ACHN (cell line): ENCODE results near the gene MXRA5.
A peak's percentile ranks its signal among the peaks of the same experiment; 100 is the strongest.
"Not testable (repeated sequence)": the region's sequence is repeated elsewhere in the genome, so short reads cannot be mapped to it uniquely, and the experiment has no call there.

Experiments
- DNase-seq: peaks from one replicate; pipeline ENCODE4 v3.0.0-alpha.2; 2015
- in situ Hi-C: cut with HindIII; loops from 2 replicates; pipeline ENCODE4 v1.10.0; 2017; ENCODE audit warnings: low sequenced_read_pairs, low pct_ligation_motif_present, low pct_unique_long_range_greater_than_20kb

MXRA5 gene, protein sequence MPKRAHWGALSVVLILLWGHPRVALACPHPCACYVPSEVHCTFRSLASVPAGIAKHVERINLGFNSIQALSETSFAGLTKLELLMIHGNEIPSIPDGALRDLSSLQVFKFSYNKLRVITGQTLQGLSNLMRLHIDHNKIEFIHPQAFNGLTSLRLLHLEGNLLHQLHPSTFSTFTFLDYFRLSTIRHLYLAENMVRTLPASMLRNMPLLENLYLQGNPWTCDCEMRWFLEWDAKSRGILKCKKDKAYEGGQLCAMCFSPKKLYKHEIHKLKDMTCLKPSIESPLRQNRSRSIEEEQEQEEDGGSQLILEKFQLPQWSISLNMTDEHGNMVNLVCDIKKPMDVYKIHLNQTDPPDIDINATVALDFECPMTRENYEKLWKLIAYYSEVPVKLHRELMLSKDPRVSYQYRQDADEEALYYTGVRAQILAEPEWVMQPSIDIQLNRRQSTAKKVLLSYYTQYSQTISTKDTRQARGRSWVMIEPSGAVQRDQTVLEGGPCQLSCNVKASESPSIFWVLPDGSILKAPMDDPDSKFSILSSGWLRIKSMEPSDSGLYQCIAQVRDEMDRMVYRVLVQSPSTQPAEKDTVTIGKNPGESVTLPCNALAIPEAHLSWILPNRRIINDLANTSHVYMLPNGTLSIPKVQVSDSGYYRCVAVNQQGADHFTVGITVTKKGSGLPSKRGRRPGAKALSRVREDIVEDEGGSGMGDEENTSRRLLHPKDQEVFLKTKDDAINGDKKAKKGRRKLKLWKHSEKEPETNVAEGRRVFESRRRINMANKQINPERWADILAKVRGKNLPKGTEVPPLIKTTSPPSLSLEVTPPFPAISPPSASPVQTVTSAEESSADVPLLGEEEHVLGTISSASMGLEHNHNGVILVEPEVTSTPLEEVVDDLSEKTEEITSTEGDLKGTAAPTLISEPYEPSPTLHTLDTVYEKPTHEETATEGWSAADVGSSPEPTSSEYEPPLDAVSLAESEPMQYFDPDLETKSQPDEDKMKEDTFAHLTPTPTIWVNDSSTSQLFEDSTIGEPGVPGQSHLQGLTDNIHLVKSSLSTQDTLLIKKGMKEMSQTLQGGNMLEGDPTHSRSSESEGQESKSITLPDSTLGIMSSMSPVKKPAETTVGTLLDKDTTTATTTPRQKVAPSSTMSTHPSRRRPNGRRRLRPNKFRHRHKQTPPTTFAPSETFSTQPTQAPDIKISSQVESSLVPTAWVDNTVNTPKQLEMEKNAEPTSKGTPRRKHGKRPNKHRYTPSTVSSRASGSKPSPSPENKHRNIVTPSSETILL (N-terminal part only)

DNA sequence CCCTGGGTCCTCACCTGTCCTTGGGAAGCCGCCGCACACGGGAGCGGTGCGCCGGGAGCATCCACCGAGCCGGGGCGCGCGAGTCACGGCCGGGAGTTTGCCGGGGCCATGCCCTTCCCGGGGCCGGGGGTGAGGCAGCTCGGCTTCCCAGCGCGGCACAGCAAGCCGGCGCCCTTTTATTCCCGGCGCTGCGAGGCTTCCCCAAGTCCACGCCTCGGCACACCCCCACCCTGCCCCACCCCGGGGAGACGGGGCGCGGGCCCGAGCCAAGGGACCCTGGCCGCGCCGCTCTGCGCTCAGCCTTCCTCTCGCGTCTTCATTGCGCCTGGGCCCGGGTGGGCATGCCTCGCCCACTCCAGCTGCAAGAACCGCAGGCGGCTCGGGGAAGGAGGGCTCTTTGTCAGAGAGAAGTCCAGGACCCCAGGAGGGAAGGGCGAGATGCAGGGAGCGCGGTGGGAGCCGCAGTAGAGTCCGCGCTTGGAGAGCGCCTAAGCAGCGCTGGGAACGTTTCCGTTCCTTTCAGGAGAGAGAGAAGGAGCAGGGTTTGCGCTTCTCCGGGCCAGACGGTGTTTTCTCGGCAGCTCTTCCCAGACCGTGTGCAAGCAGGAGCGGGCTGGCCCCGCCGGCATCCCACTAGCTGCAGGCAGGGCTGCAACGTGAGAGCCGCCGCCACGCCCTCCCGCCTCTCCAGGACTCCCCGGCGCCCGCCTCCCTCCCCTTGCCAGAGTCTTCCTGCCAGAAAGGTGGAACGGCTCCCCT is at the start of gene MXRA5:
TSS of gene MXRA5 (minus strand) at position 152 of the 759 bp plus-strand sequence. CDS start 2,819 bp downstream, outside the sequence.
- no peak for DNase-seq

DNA sequence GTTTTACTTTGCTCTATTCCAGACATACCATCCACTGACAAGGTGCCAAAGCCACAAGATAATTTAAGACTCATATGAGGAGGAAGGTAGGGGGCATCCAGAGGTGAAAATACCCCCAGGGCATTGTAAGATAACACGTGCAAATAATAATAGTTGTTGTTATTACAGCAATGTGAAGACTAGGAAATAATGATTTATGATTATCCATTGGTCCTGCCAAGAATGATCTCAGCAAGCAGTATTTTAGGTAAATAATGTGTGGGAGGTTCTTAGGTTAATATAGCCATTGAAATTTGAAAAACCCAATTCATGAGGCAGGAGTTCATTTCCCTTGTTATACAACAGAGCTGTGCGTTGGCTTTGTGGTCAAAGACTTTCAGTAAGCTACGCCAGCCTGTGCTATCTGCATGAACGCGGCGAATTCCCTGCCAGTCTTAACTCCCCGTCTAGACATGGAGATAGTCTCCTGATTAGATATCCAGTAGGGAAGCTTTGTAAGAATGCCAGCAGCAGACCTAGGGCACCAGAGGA is 47.2 kb upstream of the MXRA5 start:
- DNase-seq, result no peak
- in situ Hi-C loops, result no loop called here

More for the DNA sequence above, at the start of gene MXRA5:
- in situ Hi-C loops, result no loop called here

DNA sequence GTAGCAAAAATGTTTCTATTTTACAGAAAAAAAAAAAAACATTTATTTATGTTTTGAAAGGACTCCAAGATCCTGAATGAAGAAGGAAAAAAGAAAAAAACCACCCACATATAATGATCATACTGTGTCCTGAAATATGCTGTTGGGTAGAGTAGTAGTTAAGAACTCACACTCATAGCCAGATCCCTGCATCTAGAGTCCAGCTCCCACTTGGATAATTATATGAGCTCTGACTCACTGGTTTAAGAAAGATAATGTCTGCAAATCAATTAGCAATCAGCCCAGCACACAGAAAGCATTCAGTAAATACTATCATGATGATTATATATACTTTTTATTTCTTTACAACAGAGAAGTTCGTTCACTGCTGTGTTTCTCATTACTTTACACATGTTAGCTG is 46.7 kb upstream of the MXRA5 start:
- in situ Hi-C loops, result no loop called here
- DNase-seq, result no peak

DNA sequence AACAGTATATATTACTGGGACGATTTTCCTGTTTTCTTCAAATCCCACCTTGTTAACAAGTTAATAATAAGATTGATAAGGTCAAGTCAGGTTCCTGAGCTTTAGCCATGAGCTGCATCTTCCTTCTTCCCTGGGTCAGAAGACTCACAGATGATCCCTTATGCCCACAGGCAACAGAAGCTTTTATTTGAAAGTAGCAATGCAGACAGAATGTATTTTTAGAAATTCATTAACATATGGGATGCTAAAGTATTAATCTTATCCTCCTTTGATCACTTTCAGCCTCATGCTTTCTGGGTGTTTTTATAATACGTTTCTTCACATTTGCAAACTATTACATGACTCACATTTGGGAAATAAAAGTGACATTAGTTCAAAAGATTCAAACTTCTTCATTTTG is 42.0 kb upstream of the MXRA5 start:
- in situ Hi-C loops, result no loop called here
- DNase-seq, result no peak

DNA sequence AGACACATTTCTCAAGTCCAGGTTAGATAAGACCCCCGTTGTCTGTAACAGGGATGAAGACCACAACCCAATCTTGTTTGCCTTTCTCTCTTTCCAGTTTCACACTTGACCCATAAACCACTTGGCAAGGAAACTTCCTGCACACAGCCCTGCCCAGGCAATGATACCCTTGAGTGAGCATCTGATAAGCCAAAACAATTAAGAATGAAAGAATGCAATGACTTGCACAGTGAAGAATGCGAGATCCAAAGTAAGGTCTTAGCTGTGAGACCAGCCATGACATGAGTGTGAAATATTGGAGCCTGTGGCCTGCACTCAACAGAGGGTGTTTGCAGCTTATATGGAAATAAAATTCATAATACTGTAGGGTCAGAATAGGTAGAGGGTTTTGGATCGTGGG is 37.9 kb upstream of the MXRA5 start:
- in situ Hi-C loops, result no loop called here
- peak; percentile 80 for DNase-seq

DNA sequence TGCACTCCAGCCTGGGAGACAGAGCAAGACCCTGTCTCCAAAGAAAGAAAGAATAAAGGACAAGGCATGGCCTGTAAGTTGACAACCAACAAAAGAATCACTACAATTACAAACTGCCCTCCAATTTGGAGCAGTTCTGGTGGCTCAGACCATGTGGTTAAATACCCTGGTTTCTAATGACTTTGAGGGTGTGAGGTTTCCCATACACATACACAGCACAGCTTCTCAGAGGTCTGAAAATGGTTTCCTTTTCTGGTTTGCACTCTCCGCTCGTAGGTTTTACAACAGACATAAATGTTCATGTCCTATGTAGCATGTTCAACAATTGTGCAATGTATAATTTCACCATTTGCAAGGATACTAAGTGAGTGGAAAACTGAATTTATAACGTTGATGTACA is 34.2 kb upstream of the MXRA5 start:
- in situ Hi-C loops, result no loop called here
- DNase-seq, result no peak

DNA sequence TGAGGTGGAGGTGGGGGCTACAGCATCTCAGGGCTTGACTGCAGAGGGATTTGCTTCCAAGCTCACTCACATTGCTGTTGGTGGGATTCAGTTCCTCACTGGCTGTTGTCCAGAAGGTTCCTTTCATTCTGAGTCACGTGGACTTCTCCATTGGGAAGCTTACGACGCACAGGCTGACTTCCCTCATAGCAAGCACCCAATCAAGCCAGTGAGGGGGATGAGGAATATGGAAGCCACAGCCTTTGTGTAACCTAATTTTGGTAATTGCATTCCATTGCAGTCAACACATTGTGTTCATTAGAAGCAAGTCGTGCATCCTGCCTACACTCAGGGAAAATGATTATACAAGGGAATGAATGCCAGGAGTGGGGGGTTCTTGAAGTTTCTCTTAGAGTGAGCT is 32.7 kb upstream of the MXRA5 start:
- in situ Hi-C loops, result no loop called here
- DNase-seq, result no peak

DNA sequence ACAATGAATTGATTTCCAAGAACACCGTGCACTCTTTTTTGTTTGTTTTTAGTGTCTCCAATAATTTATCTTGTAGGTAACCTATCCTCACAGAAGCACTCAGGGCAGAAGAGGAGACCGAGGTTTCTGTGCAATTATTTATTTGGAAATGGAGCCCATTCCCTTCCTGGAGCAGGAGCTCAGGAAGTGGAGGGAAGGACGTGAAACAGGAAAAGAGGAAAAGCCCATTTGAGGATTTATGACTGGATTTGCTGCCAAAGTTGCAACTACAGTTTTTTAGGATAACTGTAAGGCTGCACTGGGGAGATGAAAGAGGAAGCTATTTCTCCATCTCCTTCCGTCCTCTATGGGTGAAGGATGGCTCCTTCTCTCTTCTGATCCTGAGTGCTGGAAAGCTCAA is 31.7 kb upstream of the MXRA5 start:
- in situ Hi-C loops, result no loop called here
- DNase-seq, result no peak

DNA sequence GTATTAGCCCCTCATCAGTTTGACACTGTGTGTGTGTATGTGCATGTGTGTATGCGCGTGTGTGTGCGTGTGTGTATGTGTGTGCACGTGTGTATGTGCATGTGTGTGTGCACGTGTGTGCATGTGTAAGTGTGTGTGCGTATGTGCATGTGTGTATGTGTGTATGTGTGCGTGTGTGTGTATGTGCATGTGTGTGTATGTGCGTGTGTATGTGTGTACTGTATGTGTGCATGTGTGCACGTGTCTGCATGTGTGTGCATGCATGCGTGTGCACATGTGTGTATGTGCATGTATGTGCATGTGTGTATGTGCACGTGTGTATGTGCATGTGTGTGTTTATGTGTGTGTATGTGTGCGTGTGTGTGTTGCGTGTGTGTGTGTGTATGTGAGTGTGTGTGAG is 31.1 kb upstream of the MXRA5 start:
- in situ Hi-C loops, result no loop called here
- DNase-seq, result no peak

DNA sequence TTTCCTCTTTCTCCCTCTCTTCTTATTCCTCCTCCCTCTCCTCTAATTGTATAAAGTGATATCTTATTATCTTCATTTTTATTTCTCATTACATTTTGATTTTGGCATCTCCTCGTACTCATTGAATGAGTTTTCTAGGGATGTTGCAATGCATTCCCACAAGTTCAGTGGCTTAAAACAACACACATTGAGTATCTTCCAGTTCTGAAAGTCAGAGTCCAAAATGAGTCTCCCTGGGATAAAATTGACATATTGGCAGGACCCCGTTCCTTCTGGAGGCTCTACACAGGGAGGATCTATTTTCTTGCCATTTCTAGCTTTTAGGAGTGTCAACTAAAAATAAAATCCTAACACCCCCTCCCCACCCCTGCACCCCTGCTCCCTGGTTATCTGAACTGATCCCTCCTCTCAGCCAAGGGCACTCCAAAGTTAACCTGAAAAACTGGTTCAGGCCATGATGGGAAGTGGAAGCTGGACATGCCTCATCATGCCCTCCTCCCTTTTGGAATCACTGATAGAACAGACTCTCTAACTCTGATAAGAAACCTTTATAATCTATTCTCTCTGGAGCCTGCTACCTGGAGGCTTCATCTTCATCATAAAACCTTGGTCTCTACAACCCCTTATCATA is 29.5 kb upstream of the MXRA5 start:
- in situ Hi-C loops, DNase-seq: not testable (repeated sequence)

DNA sequence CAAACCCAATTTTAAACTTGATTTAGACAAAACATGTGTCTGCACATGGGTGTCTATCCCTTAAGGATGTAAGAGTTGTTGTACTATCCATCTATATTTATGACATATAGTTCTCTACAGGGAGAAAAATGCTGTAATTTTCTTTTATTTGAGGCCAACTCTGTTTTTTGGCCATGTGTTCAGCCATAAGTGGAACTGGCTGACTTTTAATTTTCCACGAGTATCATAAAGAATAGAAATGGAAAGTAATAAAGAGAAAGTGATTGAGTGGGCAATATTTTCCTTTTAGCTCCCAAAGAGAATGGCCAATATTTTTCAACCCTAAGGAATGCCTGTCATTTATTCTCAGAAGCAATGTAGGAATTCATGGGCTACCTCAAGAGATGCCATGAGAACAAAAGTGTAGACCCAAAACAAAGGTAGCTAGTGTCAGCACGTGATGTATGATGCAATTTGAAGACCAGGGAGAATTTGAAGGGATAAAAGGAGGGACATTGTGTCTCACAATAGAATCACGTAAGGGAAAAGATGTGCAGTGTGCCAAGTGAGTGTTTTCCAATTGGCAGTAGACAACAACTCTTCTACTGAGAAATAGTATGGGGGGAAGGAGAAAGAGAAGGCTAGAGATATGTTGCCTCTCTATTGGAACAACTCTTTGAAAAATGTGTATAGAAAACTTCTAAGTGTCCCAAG is 27.8 kb upstream of the MXRA5 start:
- DNase-seq, result no peak
- in situ Hi-C loops, result no loop called here

DNA sequence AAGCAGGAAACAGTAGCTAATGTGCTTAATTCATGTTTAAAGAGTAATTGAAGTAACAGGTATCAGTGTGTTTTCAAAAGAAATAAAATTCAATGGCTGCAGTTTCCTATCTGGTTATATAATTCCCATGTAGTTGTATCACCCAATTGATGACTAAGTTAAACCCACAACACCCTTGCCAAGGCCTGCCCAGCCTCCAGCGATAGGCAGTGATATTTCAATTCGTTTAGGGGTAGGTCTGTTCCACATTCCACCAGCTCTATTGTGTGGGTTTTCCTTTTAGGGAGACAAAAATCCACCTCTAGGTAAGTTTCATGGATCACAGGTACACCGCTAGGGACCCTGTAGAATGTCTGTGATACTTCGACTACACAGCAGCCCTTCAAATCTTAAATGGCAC is 24.7 kb upstream of the MXRA5 start:
- DNase-seq, result no peak
- in situ Hi-C loops, result no loop called here

DNA sequence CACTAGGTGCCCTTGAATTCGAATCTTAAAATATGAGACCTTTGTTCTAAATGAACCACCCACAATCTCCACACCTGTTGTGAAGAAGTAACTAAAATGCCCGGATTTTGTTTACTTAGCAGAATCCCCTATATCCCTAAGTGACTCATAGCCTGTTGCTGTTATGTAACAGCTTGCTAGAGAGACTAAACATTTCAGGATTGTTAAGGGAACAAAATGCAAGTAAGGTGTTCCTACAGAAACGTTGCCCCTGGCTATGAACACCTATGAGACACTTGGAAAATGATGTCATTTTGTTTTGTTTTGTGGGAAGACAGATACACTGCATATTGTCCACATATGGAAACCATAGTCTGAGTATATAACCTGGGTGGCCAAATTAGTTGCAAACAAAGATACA is 24.2 kb upstream of the MXRA5 start:
- in situ Hi-C loops, result no loop called here
- no peak for DNase-seq

DNA sequence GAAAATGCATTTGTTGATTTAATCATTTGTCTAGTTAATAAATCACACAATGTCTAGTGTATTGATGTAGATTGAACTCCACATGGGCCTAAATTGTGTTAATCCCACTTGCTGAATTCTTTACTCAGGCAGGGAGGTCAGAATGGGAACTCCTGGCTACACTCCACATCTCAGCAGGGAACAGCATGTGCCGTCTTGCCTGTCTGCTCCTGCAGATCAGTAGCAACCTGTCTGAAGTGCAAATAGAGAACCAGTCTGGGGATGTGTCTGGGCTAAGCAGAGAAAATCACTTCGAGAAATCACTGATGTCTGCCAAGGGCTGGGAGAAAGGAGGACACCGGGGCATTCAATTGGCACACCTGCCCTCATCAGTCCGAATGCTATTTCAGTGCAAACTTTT is 16.5 kb upstream of the MXRA5 start:
- DNase-seq, result no peak
- in situ Hi-C loops, result no loop called here

DNA sequence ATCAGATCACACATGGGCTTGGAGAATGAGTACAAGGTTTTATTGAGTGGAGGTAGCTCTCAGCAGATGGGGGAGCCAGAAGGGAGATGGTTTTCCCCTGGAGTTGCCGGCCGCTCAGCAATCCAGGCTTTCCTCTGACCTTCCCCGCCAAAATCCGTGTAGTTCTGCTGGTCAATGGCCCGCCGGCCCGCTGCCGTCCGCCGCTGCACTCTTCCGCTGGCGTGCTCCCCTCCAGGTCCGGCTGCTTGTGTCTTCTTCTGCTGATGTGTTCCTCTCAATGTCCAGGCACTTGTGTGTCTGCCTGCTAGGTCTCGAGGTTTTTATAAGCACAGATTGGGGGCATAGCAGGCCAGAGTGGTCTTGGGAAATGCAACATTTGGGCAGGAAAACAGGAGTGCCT is 14.4 kb upstream of the MXRA5 start:
- in situ Hi-C loops, result no loop called here
- no peak for DNase-seq

DNA sequence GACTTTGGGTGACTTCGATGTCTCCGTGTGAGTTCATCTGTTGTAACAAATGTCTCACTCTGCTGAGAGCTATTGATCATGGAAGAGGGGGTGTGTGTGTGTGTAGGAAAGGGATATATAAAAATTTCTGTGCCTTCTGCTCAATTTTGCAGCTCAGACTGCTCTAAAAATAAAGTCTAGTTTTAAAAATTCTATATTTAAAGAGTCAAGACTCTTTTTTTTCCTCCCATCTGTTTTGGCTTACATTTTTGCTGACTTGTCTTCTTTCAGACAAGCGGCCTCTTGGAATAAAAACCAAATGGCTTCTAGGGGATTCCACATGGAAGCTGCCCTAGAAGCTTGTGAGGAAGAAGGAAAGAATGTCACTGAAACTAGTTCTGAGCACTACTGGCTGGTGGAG is 6.3 kb upstream of the MXRA5 start:
- DNase-seq, in situ Hi-C loops: not testable (repeated sequence)

DNA sequence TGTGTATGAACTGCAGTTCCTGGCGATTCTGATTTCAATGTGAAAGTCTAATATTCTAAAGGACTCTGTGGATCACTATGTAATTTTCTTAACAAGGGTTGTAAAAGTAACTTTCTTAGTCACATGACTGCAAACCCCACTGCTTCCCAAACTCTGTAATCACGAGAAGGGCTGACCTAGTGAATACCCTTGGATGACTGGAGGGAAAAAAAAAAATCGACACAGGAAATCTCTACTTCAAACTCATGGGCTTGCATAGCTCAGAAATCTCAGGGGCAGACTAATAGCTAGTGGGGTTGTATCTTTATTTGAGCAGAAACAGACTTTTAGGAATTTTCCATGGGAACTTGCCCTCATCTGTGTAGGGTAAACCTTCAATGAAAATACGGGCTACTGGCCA is 4.8 kb upstream of the MXRA5 start:
- no peak for DNase-seq
- in situ Hi-C loops, result no loop called here
